HL-60/S4 (cell line): ENCODE data around the gene POU2AF1.
"Not testable (repeated sequence)": the region's sequence is repeated elsewhere in the genome, so short reads cannot be mapped to it uniquely, and the experiment has no call there.

Experiments
- in situ Hi-C: fragments of 300-500 bp; cut with MboI; formaldehyde crosslinking; loops from 2 replicates; pipeline ENCODE4 v1.14.3; 2022; ENCODE audit warnings: low sequenced_read_pairs

POU2AF1 gene

DNA sequence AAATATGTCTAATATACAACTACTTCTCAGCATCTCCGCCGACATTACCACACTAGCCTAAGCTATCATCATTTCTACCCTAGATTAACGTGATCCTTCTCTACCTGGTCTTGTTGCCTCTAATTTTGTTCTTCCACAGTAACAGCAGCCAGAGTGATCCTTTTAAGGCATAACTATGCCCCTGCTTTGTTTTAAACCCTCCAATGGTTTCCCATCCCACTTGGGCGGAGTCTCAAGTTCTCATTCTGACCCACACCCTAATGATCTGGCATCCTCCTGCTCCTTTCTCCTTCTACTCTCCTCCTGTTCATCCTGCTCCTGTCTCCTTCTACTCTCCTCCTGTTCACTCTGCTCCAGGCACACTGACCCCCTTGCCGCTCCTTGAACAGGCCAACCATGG lies 31.9 kb upstream of the POU2AF1 start:
- in situ Hi-C loops, result no loop called here

GRCh38 chr11:111409915-111410314 lies 30.8 kb upstream of the POU2AF1 start:
- in situ Hi-C loops, result no loop called here

- in situ Hi-C loops, result no loop called here
These were observed 30.0 kb upstream of the POU2AF1 start for GRCh38 chr11:111408789-111409727.

GRCh38 chr11:111407652-111408051 lies 28.6 kb upstream of the POU2AF1 start:
- in situ Hi-C loops, result no loop called here

DNA sequence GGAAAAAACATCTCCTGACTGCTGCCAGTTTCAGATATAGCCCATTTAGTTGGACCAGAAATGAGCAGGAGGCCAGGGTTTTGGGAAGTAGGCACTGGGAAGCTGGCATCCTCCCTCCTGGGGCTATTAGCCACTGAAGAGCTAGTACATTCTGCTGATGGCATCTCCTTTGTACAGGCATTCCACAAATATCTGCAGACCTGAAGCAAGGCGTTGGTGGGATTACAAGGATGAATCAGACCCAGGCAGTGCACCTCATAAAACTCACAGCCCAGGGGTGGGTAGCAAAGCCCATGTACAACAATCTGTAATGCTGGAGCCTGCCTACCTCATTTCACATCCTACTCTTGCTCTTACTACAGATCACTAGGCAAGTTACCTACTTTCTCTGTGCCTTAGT lies 27.5 kb upstream of the POU2AF1 start:
- in situ Hi-C loops, result no loop called here

GRCh38 chr11:111406091-111406490 lies 27.0 kb upstream of the POU2AF1 start:
- in situ Hi-C loops, result no loop called here

DNA sequence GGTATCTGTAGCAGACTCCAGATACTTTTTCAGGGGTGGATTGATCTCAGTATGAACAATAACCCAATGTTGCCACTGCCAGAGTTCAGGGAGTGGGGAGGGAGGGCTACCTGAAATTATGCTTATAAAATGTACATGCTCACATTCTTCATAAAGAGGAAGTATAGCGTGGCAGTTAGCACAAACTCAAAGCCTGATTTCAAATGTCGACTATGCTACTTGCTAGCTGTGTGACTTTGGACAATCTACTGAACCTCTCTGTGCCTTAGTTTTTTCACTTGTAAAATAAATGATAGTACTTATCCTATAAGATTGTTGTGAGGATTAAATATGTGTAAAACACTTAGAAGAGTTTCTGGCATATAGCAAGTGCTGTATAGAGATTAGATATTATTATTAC lies 26.5 kb upstream of the POU2AF1 start:
- in situ Hi-C loops, result no loop called here

DNA sequence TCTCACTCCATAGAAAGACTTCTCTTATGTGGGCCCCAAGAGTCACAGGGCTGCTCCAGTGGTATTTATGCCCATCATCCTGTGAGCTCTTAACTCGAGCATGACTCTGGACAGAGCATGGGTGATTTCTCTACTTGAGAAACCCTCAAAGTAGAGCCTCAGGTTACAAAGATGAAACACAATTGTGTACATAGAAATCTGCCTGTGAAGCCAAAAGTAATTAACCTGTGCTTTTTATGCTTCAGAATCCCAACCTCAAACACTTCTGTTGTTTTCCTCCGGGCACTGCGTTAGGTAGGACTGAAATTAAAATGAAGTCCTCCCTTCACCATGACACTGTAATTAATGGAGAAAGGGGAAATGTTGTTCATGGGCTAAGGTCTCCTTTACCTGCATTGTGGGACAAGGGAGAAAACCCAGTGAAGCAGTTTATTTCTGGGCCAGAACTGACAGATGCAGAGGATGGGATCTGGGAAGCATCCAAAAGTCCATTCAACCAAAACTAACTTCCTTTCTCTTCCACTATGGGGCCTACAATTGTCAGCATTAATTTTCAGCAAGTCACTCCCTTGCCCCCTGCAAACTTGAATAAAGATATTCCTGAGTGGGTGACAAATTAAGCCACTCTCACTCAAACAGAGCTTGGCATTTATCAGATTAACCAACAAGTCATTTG lies 24.1 kb upstream of the POU2AF1 start:
- in situ Hi-C loops, result no loop called here

- in situ Hi-C loops, result no loop called here
These were observed 23.3 kb upstream of the POU2AF1 start for GRCh38 chr11:111402411-111402810.

DNA sequence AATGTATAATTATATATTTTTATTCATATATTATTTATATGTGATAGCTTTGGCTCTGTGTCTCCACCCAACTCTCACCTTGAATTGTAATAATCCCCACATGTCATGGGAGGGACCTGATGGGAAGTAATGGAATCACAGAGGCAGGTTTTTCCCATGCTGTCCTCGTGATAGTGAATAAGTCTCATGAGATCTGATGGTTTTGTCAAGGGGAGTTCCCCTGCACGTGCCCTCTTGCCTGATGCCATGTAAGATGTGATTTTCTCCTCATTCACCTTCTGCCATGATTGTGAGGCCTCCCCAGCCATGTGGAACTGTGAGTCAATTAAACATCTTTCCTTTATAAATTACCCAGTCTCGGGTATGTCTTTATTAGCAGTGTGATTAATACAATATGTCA lies 22.9 kb upstream of the POU2AF1 start:
- in situ Hi-C loops, result not testable (repeated sequence)

GRCh38 chr11:111400595-111400994 lies 21.5 kb upstream of the POU2AF1 start:
- in situ Hi-C loops, result no loop called here

- in situ Hi-C loops, result no loop called here
These were observed 20.3 kb upstream of the POU2AF1 start for GRCh38 chr11:111399187-111400031.

DNA sequence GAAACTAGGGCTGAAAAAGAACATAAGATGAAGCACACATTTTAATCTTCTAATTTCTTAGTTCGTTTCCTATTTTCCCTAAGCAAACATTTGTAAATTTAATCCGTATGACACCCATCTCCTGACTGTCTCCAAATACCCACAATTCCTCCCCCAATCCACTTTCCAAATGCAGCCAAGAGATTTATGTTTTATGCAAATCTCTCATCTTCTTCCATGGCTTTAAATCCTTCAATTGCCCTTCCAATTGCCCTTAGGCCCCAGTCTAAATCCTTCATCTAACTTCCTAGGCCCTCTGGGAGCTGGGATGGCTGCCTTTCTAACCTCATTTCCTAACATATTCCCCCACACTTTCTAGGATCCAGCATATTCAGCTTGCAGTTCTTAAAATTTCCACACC lies 18.0 kb upstream of the POU2AF1 start:
- in situ Hi-C loops, result no loop called here

DNA sequence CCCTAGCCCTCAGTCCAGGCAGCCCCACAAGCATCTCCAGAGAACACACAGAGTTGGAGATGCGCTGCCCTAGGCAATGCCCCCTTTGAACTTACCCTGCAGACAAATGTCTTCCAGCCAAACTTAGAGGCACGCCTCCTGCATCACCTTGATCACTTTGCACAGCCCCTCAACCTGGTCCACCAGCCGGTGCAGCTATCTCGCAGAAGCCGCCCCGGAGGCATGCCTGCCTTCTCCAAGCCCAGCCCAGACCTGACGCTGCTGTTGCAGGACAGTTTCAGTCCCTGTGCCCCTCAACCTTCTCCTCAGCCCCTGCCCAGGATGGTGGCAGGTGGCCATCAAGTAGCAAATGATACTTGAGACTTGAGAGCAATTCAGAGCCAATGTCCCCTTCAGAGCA lies 16.7 kb upstream of the POU2AF1 start:
- in situ Hi-C loops, result no loop called here

GRCh38 chr11:111395081-111395480 lies 16.0 kb upstream of the POU2AF1 start:
- in situ Hi-C loops, result no loop called here

GRCh38 chr11:111394147-111394546 lies 15.1 kb upstream of the POU2AF1 start:
- in situ Hi-C loops, result not testable (repeated sequence)

- in situ Hi-C loops, result no loop called here
These were observed 14.5 kb upstream of the POU2AF1 start for GRCh38 chr11:111393585-111393984.

GRCh38 chr11:111393096-111393495 lies 14.0 kb upstream of the POU2AF1 start:
- in situ Hi-C loops, result no loop called here

GRCh38 chr11:111392552-111392951 lies 13.5 kb upstream of the POU2AF1 start:
- in situ Hi-C loops, result no loop called here

- in situ Hi-C loops, result no loop called here
These were observed 12.5 kb upstream of the POU2AF1 start for GRCh38 chr11:111391328-111392124.
